Ascending aorta (tissue), 2 donors: ENCODE data around the gene LTBP3. TPM values are rescaled to one million over a fixed set of nuclear protein-coding genes. Genes with fewer than 3 reads are reported as not detected.

Experiments used
- DNase-seq, 2 donors: peaks; one replicate each; pipeline ENCODE4 v3.0.0-alpha.2; 2019; ENCODE audit warnings: low spot score in 2 of 2
- H3K27ac ChIP-seq, 2 donors: fragments of 200-600 bp; sonication (generic); one replicate each; pipeline ENCODE4 v1.5.1; 2016 to 2017; ENCODE audit warnings: mild to moderate bottlenecking in 1 of 2
- H3K27me3 ChIP-seq: fragments of 200-600 bp; sonication (generic); one replicate; pipeline ENCODE4 v1.5.1; 2017
- H3K36me3 ChIP-seq, 2 donors: fragments of 200-600 bp; sonication (generic); one replicate each; pipeline ENCODE4 v1.5.1; 2016
- H3K4me1 ChIP-seq, 2 donors: fragments of 200-600 bp; sonication (generic); one replicate each; pipeline ENCODE4 v1.5.1; 2016 to 2017; ENCODE audit warnings: mild to moderate bottlenecking in 1 of 2
- H3K4me3 ChIP-seq, 2 donors: fragments of 200-600 bp; sonication (generic); one replicate each; pipeline ENCODE4 v1.5.1; 2016 to 2017; ENCODE audit warnings: mild to moderate bottlenecking in 1 of 2
- H3K9me3 ChIP-seq, 2 donors: fragments of 200-600 bp; sonication (generic); one replicate each; pipeline ENCODE4 v1.5.1; 2016
- intact Hi-C: fragments of 100-400 bp; cut with DNase I; formaldehyde crosslinking; loops from one replicate; pipeline ENCODE4 v1.15.1; 2023
- total RNA-seq: library from RNA; depleted of rRNA; stranded (reverse); fragments of >200 nt; gene quantifications from one replicate; pipeline ENCODE4 v1.1.0, GENCODE V29; 2016
- TF ChIP-seq, protein P1 (sequence below), 3 experiments: fragments of 200-600 bp in 2 of 3; fragments of 450-650 bp in 1 of 3; sonication (generic) in 2 of 3; IDR thresholded peaks; one replicate each; pipeline ENCODE4 v1.5.1; 2016 to 2019; ENCODE audit warnings: antibody characterized with exemption in 3 of 3, mild to moderate bottlenecking in 1 of 3, moderate library complexity in 1 of 3

The LTBP3 gene
- total RNA-seq, 1 donor from 2014 or later, result 702 TPM

- Histone ChIP-seq H3K4me3 (no peak overlapping the region), H3K27ac (peak overlapping the region; percentile 0 to 17), H3K9me3 (no peaks in the 10 kb centered on the region), H3K36me3 (peaks cover 72 to 85% of the 10 kb centered on the region in 2 donors), H3K27me3 (no peaks in the 10 kb centered on the region), H3K4me1 (no peaks in the 10 kb centered on the region)
- intact Hi-C loops, result no loop called here
- DNase-seq, result no peak
- TF ChIP-seq, protein P1, sequence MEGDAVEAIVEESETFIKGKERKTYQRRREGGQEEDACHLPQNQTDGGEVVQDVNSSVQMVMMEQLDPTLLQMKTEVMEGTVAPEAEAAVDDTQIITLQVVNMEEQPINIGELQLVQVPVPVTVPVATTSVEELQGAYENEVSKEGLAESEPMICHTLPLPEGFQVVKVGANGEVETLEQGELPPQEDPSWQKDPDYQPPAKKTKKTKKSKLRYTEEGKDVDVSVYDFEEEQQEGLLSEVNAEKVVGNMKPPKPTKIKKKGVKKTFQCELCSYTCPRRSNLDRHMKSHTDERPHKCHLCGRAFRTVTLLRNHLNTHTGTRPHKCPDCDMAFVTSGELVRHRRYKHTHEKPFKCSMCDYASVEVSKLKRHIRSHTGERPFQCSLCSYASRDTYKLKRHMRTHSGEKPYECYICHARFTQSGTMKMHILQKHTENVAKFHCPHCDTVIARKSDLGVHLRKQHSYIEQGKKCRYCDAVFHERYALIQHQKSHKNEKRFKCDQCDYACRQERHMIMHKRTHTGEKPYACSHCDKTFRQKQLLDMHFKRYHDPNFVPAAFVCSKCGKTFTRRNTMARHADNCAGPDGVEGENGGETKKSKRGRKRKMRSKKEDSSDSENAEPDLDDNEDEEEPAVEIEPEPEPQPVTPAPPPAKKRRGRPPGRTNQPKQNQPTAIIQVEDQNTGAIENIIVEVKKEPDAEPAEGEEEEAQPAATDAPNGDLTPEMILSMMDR (IDR thresholded peaks at IDR 0.05), result no peak
These were observed 9.8 kb downstream of the LTBP3 start for GRCh38 chr11:65548395-65548794.

DNA sequence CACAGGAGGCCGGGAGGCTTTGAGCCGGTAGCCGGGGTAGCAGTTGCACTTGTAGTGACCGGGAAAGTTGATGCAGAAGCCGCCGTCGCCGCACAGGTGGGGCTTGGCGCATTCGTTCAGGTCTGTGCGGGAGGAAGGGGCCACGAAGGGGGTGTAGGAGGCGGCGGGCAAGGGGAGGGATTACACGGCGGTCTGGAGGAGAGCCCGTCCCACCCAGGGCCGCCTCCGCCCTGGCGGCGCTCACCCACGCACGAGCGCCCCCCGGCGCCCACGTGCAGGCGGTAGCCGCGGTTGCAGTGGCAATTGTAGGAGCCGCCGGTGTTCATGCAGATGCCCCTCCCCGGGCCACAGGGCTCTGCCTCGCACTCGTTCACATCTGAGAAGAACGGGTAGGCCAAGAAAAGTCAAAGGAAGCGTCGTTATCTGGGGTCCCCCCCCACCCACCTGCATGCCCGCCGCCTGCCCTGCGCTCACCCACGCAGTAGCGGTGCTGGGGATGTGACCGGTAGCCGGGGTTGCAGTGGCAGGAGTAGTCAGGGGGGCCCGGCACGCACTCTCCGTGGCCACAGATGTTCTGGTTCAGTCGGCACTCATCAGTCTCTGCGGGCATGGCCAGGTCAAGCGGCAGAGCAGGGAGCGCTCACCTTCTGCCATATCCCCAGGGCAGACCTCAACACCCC, 10.6 kb downstream of the LTBP3 start:
- TF ChIP-seq, protein P1 (IDR thresholded peaks at IDR 0.05), result no peak
- intact Hi-C loops, result no loop called here
- H3K27ac ChIP-seq, result peak overlapping the region in 1 of 2 donors; percentile 0

DNA sequence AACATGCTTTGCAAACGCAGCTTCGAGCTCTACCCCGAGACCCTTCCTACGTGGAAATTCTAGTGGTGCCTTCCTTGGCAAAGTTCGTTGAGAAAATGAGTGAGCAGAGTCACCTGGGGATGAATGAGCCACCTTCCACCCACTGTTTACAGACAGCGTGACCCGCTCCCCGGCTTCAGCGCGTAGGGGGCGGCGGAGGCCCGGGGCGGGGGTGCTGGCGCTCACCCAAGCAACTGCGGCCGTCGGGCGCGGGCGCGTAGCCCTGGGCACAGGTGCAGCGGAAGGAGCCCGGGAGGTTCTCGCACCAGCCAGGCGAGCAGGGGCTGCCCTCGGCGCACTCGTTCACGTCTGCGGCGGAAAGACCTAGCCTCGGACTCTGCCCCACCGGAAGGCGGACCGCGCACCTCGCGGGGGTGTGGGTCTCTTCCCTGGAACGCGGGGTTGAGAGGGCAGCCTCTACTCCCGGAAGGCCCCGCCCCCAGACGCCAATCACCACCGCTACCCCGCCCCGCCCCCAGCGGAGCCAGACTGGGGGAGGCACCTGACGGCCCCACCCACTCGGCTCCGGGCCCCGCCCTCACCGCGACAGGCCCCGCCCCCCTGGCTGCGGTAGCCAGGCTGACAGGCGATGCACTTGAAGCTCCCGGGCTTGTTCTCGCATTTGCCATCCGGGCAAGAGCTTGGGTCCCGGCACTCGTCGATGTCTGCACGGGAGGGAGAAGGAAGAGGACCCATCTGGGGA, 11.8 kb downstream of the LTBP3 start:
- Histone ChIP-seq H3K4me1 (peaks cover 4 to 7% of the 10 kb centered on the region in 2 donors), H3K36me3 (peaks cover 66 to 76% of the 10 kb centered on the region in 2 donors), H3K27ac (peak overlapping the region; percentile 29 to 47), H3K27me3 (no peaks in the 10 kb centered on the region), H3K9me3 (no peaks in the 10 kb centered on the region), H3K4me3 (peak overlapping the region in 1 of 2 donors; percentile 34)
- TF ChIP-seq, protein P1 (IDR thresholded peaks at IDR 0.05), result no peak
- DNase-seq, result peak; percentile 59 to 88
- intact Hi-C loops, result no loop called here

More for the DNA sequence above, 10.6 kb downstream of the LTBP3 start:
- H3K4me1 ChIP-seq, result no peaks in the 10 kb centered on the region
- H3K36me3 ChIP-seq, result peaks cover 72 to 86% of the 10 kb centered on the region in 2 donors
- H3K4me3 ChIP-seq, result no peak overlapping the region
- no peaks in the 10 kb centered on the region for H3K9me3 ChIP-seq
- no peak for DNase-seq
- no peaks in the 10 kb centered on the region for H3K27me3 ChIP-seq

GRCh38 chr11:65545853-65546216, 12.3 kb downstream of the LTBP3 start:
- peaks cover 7 to 12% of the 10 kb centered on the region in 2 donors for H3K4me1 ChIP-seq
- no peaks in the 10 kb centered on the region for H3K27me3 ChIP-seq
- H3K27ac ChIP-seq, result no peak overlapping the region
- TF ChIP-seq, protein P1 (IDR thresholded peaks at IDR 0.05), result no peak
- no peaks in the 10 kb centered on the region for H3K9me3 ChIP-seq
- no peak for DNase-seq
- H3K4me3 ChIP-seq, result no peak overlapping the region
- intact Hi-C loops, result no loop called here
- H3K36me3 ChIP-seq, result peaks cover 62 to 71% of the 10 kb centered on the region in 2 donors

DNA sequence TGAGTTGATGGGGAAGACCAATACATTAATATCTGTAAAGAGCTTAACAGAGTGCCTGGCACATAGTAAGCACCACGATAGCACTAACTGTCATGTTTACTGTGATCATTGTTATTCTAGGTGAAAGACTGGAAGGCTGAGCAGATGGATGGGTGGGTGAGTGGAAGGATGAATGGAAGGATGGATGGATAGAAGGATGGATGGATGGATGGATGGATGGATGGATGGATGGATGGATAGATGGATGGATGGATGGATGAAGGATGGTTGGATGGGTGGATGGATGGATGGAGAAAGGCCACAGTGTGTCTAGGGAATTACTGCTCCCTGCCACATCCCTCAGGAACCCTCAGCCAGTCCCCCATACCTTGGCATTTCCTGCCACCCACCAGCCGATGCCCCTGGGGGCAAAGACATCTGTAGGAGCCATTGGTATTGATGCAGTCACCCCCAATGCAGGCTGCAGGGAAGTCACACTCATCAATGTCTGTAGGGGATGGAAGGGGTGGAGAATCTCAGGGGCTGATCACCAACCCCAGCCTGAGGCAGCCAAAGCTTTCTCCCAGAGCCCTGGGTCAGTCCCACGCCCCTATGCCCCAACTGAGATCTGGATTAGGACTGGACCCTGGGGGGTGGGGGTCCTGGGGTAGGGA, 15.3 kb downstream of the LTBP3 start:
- intact Hi-C loops, result loop anchor here (1.0 to 5.0 kb wide), 2 partner anchors 11 to 109 kb away; no protein-coding TSS in a partner anchor

More for the DNA sequence above, 15.3 kb downstream of the LTBP3 start:
- Histone ChIP-seq H3K4me3 (no peak overlapping the region), H3K9me3 (no peaks in the 10 kb centered on the region), H3K36me3 (peaks cover 53 to 65% of the 10 kb centered on the region in 2 donors), H3K4me1 (peaks cover 16 to 22% of the 10 kb centered on the region in 2 donors), H3K27me3 (no peaks in the 10 kb centered on the region), H3K27ac (no peak overlapping the region)
- no peak for DNase-seq
- TF ChIP-seq, protein P1 (IDR thresholded peaks at IDR 0.05), result no peak
